Heart right ventricle (tissue), 16 donors: Measurements from ENCODE around the gene NT5DC1. TPM values are rescaled to one million over a fixed set of nuclear protein-coding genes. Genes with fewer than 3 reads are reported as not detected.

Source experiments
- ATAC-seq, 8 donors: fragments of 200-7000 bp; cut with Tn5 transposase; one replicate each; pipeline ENCODE4 v1.9.1; 2020; ENCODE audit warnings: mild to moderate bottlenecking in 8 of 8, moderate library complexity in 8 of 8, moderate number of reproducible peaks in 1 of 8
- DNase-seq, 2 donors: peaks; one replicate each; pipeline ENCODE4 v3.0.0-alpha.2; 2020
- H3K27ac ChIP-seq, 10 donors: fragments of 200-600 bp; sonication (generic) in 2 of 10; one replicate each; pipeline versions ENCODE4 v1.5.0 to v1.8.0; 2020 to 2022; ENCODE audit warnings: mild to moderate bottlenecking in 3 of 10
- H3K27me3 ChIP-seq, 7 donors: fragments of 200-600 bp; one replicate each; pipeline ENCODE4 v1.8.0; 2021 to 2022; ENCODE audit warnings: mild to moderate bottlenecking in 2 of 7
- H3K36me3 ChIP-seq, 9 donors: fragments of 200-600 bp; sonication (generic) in 1 of 9; one replicate each; pipeline versions ENCODE4 v1.5.0 to v1.8.0; 2020 to 2022; ENCODE audit warnings: mild to moderate bottlenecking in 2 of 9
- H3K4me1 ChIP-seq, 9 donors: fragments of 200-600 bp; sonication (generic) in 1 of 9; one replicate each; pipeline versions ENCODE4 v1.5.0 to v1.8.0; 2020 to 2022; ENCODE audit warnings: mild to moderate bottlenecking in 4 of 9
- H3K4me3 ChIP-seq, 10 donors: fragments of 200-600 bp; sonication (generic) in 2 of 10; one replicate each; pipeline versions ENCODE4 v1.5.0 to v1.8.0; 2020 to 2022; ENCODE audit warnings: mild to moderate bottlenecking in 7 of 10, moderate library complexity in 2 of 10
- H3K9me3 ChIP-seq, 11 donors: fragments of 200-600 bp in 10 of 11; sonication (generic) in 2 of 11; one replicate each; pipeline versions ENCODE4 v1.5.0 to v1.8.0; 2013 to 2022; ENCODE audit warnings: mild to moderate bottlenecking in 2 of 11, control low read depth in 1 of 11, moderate library complexity in 1 of 11
- WGBS, 2 donors: extraction: QIAGEN DNeasy Blood & Tissue Kit; methylation state at CpG; one replicate each; pipeline ENCODE4 v1.1.7; 2013; ENCODE audit warnings: inconsistent platforms in 1 of 2; 5-methylcytosine and 5-hydroxymethylcytosine counted together
- intact Hi-C, 10 donors: fragments of 100-400 bp; cut with DNase I; formaldehyde crosslinking; loops; one replicate each; pipeline versions ENCODE4 v1.11.1 to v1.14.2; 2022
- polyA plus RNA-seq, 2 donors: library from polyadenylated mRNA; stranded (reverse); fragments of 200-250 nt; gene quantifications; one replicate each; pipeline ENCODE4 v1.2.3, GENCODE V29; 2013
- total RNA-seq, 10 donors: library from RNA; stranded (reverse); fragmentation: NEBNext Ultra II Directional in 3 of 10; extraction: Animal tissue kit (Norgen Biotek cat#: 25700) in 3 of 10; gene quantifications; one replicate each; pipeline versions ENCODE4 v1.2.1 to v1.2.4, GENCODE V29; 2021 to 2023
- TF ChIP-seq, protein P1 (sequence below), 9 donors: fragments of 200-600 bp; sonication (generic) in 2 of 9; IDR thresholded peaks; one replicate each; pipeline versions ENCODE4 v1.5.0 to v1.8.0; 2021 to 2022; ENCODE audit warnings: antibody characterized with exemption in 9 of 9, mild to moderate bottlenecking in 5 of 9, moderate library complexity in 1 of 9
- donor health status: Arrhythmogenic right ventricular cardiomyopathy.
- donor health status: ischemic (EF 13 %, LVEDD 7.1; RV severe dilation, severe dysfunction).
- donor health status: healthy with polysubstance abuse.
- donor health status: DM: no; HTN: yes; CAD: no.
- donor health status: DM: no; HTN: no; CAD: no.
- donor health status: ischemic (EF 25% LVEDD 6.9; RV normal size, moderate dysfunction).
- donor health status: ischemic (EF 25% LVEDD 5.7; RV mildly dilated, moderate dysfunction).
- donor health status: healthy.
- donor health status: DM: yes; HTN: yes; CAD: no.
- donor health status: Ischemic cardiomyopathy.
- donor health status: ischemic (EF 35%, LVEDD 5.7; RV mildly dilated, moderate dysfunction).
- donor health status: nonischemic (EF 11% LVEDD 7.7; RV severe dilation, severe dysfunction).
- donor health status: DM: yes; HTN: yes; CAD: no.
- donor health status: PGD.
- donor health status: ischemic (EF 29% LVEDD 5.4; RV normal size, mild dysfunction).
- donor health status: nonischemic (EF 23%, LVEDD 6.1; RV moderate dilation, normal function).

NT5DC1 gene
- total and polyA plus RNA-seq, 12 donors = 5.9 to 69.7 (median 57.3) TPM

DNA sequence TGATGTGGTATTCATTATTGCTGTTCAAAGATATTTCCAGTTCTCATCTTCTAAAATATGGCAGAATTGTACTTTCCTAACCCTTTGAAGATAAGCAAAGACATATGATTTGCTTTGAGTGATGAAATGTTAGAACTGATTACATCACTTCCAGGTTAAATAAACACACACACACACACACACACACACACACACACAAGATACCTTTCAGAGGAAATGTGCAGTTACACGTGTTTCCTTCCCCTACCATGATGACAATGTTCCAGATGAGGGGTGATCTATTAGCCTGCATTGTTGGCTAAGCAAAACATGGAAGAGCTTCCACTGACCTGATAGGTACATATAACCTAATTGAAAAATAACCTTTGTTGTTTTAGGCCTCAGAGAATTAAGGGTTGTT lies 28.3 kb upstream of the NT5DC1 start:
- H3K36me3 ChIP-seq = no peaks in the 10 kb centered on the region
- no peaks in the 10 kb centered on the region for H3K9me3 ChIP-seq
- no peak overlapping the region for H3K27ac ChIP-seq
- TF ChIP-seq, protein P1, sequence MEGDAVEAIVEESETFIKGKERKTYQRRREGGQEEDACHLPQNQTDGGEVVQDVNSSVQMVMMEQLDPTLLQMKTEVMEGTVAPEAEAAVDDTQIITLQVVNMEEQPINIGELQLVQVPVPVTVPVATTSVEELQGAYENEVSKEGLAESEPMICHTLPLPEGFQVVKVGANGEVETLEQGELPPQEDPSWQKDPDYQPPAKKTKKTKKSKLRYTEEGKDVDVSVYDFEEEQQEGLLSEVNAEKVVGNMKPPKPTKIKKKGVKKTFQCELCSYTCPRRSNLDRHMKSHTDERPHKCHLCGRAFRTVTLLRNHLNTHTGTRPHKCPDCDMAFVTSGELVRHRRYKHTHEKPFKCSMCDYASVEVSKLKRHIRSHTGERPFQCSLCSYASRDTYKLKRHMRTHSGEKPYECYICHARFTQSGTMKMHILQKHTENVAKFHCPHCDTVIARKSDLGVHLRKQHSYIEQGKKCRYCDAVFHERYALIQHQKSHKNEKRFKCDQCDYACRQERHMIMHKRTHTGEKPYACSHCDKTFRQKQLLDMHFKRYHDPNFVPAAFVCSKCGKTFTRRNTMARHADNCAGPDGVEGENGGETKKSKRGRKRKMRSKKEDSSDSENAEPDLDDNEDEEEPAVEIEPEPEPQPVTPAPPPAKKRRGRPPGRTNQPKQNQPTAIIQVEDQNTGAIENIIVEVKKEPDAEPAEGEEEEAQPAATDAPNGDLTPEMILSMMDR (IDR thresholded peaks at IDR 0.05) = no peak
- H3K4me1 ChIP-seq = peaks cover 0 to 12% (median 0%) of the 10 kb centered on the region in 9 donors
- intact Hi-C loops = no loop called here
- no peak for ATAC-seq
- H3K4me3 ChIP-seq = no peak overlapping the region
- H3K27me3 ChIP-seq = no peaks in the 10 kb centered on the region
- DNase-seq = no peak
- 49 to 56% methylated on average over 1 of the region's 1 CpG for WGBS, 2 donors

- Histone ChIP-seq H3K36me3 (no peaks in the 10 kb centered on the region), H3K9me3 (no peaks in the 10 kb centered on the region), H3K4me1 (peaks cover 0 to 12% (median 0%) of the 10 kb centered on the region in 9 donors), H3K27me3 (no peaks in the 10 kb centered on the region), H3K4me3 (no peak overlapping the region), H3K27ac (no peak overlapping the region)
- DNase-seq (no peak), ATAC-seq (no peak)
- 63 to 72% methylated on average over 2 of the region's 2 CpGs for WGBS, 2 donors
- intact Hi-C loops = no loop called here
- TF ChIP-seq, protein P1 (IDR thresholded peaks at IDR 0.05) = no peak
Observed at GRCh38 chr6:116073765-116074440, 26.8 kb upstream of the NT5DC1 start.

GRCh38 chr6:116074732-116075390 lies 25.8 kb upstream of the NT5DC1 start:
- no peak overlapping the region for H3K4me3 ChIP-seq
- intact Hi-C loops = no loop called here
- TF ChIP-seq, protein P1 (IDR thresholded peaks at IDR 0.05) = no peak
- no peak for DNase-seq
- H3K36me3 ChIP-seq = no peaks in the 10 kb centered on the region
- H3K4me1 ChIP-seq = peaks cover 0 to 12% (median 0%) of the 10 kb centered on the region in 9 donors
- peak in 5 of 8 donors; percentile 27 to 61 (median 46) for ATAC-seq
- no peak overlapping the region for H3K27ac ChIP-seq
- no peaks in the 10 kb centered on the region for H3K9me3 ChIP-seq
- no peaks in the 10 kb centered on the region for H3K27me3 ChIP-seq
- 90 to 98% methylated on average over 2 of the region's 2 CpGs for WGBS, 2 donors

- ATAC-seq (no peak), DNase-seq (no peak)
- Histone ChIP-seq H3K36me3 (no peaks in the 10 kb centered on the region), H3K4me1 (peaks cover 0 to 10% (median 0%) of the 10 kb centered on the region in 9 donors), H3K27me3 (no peaks in the 10 kb centered on the region), H3K9me3 (no peaks in the 10 kb centered on the region), H3K27ac (no peak overlapping the region), H3K4me3 (no peak overlapping the region)
- intact Hi-C loops = no loop called here
- TF ChIP-seq, protein P1 (IDR thresholded peaks at IDR 0.05) = no peak
- 72 to 76% methylated on average over 3 of the region's 3 CpGs for WGBS, 2 donors
Observed at GRCh38 chr6:116078522-116078921, 22.1 kb upstream of the NT5DC1 start.
